Left lung (tissue), 10 donors: ENCODE measurements around the gene AGBL1. TPM values are rescaled to one million over a fixed set of nuclear protein-coding genes. Genes with fewer than 3 reads are reported as not detected.
A peak's percentile ranks its signal among the peaks of the same experiment; 100 is the strongest.

Source experiments
- ATAC-seq: fragments of 200-7000 bp; cut with Tn5 transposase; one replicate; pipeline ENCODE4 v1.9.1; 2020; ENCODE audit warnings: moderate library complexity
- DNase-seq, 4 donors: peaks; one replicate each; pipeline ENCODE4 v3.0.0-alpha.2; 2013 to 2020
- H3K27ac ChIP-seq, 2 donors: fragments of 200-600 bp; sonication (generic) in 1 of 2; one replicate each; pipeline versions ENCODE4 v1.5.0 to v1.8.0; 2020 to 2021
- H3K27me3 ChIP-seq, 2 donors: fragments of 200-600 bp; sonication (generic) in 1 of 2; one replicate each; pipeline versions ENCODE4 v1.5.0 to v1.8.0; 2020 to 2021
- H3K36me3 ChIP-seq, 2 donors: fragments of 200-600 bp; sonication (generic) in 1 of 2; one replicate each; pipeline versions ENCODE4 v1.5.0 to v1.8.0; 2020 to 2021
- H3K4me1 ChIP-seq, 2 donors: fragments of 200-600 bp; one replicate each; pipeline ENCODE4 v1.8.0; 2021
- H3K4me3 ChIP-seq, 2 donors: fragments of 200-600 bp; sonication (generic) in 1 of 2; one replicate each; pipeline versions ENCODE4 v1.5.0 to v1.8.0; 2020 to 2021; ENCODE audit warnings: mild to moderate bottlenecking in 1 of 2
- H3K9me3 ChIP-seq, 2 donors: fragments of 200-600 bp; sonication (generic) in 1 of 2; one replicate each; pipeline versions ENCODE4 v1.5.0 to v1.8.0; 2020 to 2021
- intact Hi-C, 2 donors: fragments of 100-400 bp; cut with DNase I; formaldehyde crosslinking; loops; one replicate each; pipeline versions ENCODE4 v1.11.2 to v1.14.2; 2022
- polyA plus RNA-seq, 6 donors: library from polyadenylated mRNA; unstranded; fragments of 120-200 nt; gene quantifications; one replicate each; pipeline ENCODE4 v1.2.1, GENCODE V29; 2013; ENCODE audit not compliant: insufficient read length in 6 of 6
- total RNA-seq, 2 donors: library from RNA; stranded (reverse); fragmentation: NEBNext Ultra II Directional; extraction: Animal tissue kit (Norgen Biotek cat#: 25700); gene quantifications; one replicate each; pipeline ENCODE4 v1.2.1, GENCODE V29; 2021
- TF ChIP-seq, protein P1 (sequence below), 2 donors: fragments of 200-600 bp; sonication (generic) in 1 of 2; IDR thresholded peaks; one replicate each; pipeline versions ENCODE4 v1.5.0 to v1.8.0; 2021; ENCODE audit warnings: antibody characterized with exemption in 2 of 2
- donor health status: DM: no; HTN: yes; CAD: no.
- donor health status: DM: no; HTN: no; CAD: no.

The AGBL1 gene
- total and polyA plus RNA-seq, 8 donors: 0.01 to 3.3 (median 0.11) TPM; not detected in 1

DNA sequence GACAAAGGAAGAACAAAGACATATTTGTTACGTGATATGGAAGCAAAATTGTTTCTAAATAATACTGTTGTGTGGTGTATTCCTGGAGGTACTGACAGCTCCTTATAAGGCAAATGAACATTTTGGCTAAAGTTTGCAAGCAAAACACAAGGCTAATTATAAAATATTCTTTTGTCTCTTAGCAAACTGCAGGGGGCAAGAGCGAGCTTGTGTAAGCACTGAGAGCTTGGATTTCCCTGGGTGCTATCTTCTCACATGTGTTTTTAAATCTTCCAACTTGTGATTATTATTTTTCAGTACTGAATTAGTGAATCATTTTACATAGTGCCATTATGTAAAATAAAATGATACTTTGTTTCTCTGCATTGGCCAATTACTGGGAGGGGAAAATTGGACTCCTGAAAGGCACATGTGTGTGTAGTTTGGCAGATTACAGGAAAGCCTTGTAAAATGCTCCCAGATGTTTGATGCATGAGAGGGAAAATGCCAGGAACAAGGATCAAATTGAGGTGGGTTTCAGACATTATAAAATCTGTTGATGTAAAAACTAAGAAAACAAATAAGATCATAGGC, 611.5 kb downstream of the AGBL1 start:
- DNase-seq (peak in 1 of 4 donors; percentile 13), ATAC-seq (no peak)
- Histone ChIP-seq H3K4me3 (no peak overlapping the region), H3K36me3 (no peaks in the 10 kb centered on the region), H3K4me1 (no peaks in the 10 kb centered on the region), H3K27ac (no peak overlapping the region), H3K9me3 (peaks cover 0 to 2% of the 10 kb centered on the region in 2 donors), H3K27me3 (no peaks in the 10 kb centered on the region)
- intact Hi-C loops: no loop called here
- TF ChIP-seq, protein P1, sequence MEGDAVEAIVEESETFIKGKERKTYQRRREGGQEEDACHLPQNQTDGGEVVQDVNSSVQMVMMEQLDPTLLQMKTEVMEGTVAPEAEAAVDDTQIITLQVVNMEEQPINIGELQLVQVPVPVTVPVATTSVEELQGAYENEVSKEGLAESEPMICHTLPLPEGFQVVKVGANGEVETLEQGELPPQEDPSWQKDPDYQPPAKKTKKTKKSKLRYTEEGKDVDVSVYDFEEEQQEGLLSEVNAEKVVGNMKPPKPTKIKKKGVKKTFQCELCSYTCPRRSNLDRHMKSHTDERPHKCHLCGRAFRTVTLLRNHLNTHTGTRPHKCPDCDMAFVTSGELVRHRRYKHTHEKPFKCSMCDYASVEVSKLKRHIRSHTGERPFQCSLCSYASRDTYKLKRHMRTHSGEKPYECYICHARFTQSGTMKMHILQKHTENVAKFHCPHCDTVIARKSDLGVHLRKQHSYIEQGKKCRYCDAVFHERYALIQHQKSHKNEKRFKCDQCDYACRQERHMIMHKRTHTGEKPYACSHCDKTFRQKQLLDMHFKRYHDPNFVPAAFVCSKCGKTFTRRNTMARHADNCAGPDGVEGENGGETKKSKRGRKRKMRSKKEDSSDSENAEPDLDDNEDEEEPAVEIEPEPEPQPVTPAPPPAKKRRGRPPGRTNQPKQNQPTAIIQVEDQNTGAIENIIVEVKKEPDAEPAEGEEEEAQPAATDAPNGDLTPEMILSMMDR (IDR thresholded peaks at IDR 0.05): no peak

DNA sequence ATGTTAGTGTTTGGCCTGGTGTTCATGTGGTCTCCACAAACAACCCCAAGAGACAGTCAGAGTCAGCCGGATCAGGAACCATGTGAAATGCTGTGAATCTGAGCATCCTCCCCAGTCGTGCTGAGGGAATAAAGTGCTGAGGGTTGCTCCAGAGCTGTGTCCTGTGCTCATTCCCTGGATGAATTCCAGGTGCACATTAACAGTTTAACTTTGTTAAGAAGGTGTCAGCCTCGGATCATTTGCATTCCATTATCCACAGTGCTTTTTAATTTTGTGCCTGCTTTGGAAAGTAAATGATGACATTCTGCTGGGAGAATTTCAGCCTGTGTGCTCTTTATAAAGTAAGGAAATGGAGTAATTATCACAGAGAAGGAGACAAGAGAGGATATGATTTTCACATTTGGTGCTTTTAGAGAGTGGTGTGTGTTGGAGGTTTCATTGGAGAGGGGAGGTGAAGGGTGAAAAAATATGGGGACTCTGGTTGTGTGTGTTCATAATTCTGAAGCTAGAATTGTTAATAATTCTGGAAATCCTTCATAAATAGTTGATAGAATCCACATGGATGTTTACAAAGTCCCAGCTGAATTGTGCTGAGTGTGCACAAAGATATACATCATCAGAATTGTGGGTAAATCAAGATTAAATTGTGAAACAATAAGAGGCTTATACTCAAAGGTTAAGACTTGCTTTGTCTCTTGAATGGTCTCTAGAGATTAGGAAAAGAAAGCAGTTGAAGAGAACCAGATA, 621.4 kb downstream of the AGBL1 start:
- ATAC-seq: no peak
- H3K27me3 ChIP-seq: no peaks in the 10 kb centered on the region

DNA sequence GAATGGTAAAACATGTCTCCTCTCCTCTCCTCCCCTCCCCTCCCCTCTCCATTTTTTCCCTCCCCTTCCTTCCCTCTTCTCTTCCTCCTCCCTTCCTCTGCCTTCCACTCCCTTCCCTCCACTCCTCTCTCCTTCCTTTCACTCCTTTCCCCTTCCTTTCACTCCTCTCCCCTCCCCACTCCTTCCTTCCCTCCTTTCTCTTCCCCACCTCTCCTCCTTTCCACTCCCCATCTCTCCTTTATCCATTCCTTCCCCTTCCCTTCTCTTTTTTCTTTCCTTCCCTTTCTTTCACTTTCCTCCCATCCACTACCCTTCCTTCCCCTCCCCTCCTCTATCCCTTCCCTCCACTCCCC, 621.9 kb downstream of the AGBL1 start:
- DNase-seq (no peak), ATAC-seq (no peak)
- intact Hi-C loops: no loop called here
- TF ChIP-seq, protein P1 (IDR thresholded peaks at IDR 0.05): no peak
- no peaks in the 10 kb centered on the region for H3K36me3 ChIP-seq
- H3K4me1 ChIP-seq: no peaks in the 10 kb centered on the region
- no peaks in the 10 kb centered on the region for H3K27me3 ChIP-seq
- no peak overlapping the region for H3K4me3 ChIP-seq
- H3K9me3 ChIP-seq: peaks cover 0 to under 1% of the 10 kb centered on the region in 2 donors
- no peak overlapping the region for H3K27ac ChIP-seq

More for the DNA sequence above, 621.4 kb downstream of the AGBL1 start:
- no peak for DNase-seq
- TF ChIP-seq, protein P1 (IDR thresholded peaks at IDR 0.05): no peak
- H3K4me1 ChIP-seq: no peaks in the 10 kb centered on the region
- no peak overlapping the region for H3K4me3 ChIP-seq
- H3K36me3 ChIP-seq: no peaks in the 10 kb centered on the region
- intact Hi-C loops: no loop called here
- peaks cover 0 to 3% of the 10 kb centered on the region in 2 donors for H3K9me3 ChIP-seq
- H3K27ac ChIP-seq: no peak overlapping the region

DNA sequence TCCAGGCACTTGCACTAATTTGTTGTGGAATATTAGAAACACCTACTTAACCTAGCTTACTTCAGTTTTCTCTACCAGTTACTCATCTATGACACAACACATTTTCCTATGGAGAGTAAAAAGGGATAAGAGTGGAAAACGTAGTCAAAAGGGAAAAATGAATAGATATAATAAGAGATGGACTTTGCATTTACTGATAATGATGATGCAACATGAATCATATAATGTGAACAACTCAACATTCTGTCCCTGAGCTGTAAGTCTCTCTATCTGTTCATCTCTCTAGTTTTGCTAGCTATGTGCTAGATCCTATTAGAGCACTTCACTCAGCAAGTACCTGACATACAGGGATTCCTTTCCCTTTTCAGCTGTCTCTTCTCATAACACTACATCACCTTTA, 627.1 kb downstream of the AGBL1 start:
- DNase-seq: no peak
- TF ChIP-seq, protein P1 (IDR thresholded peaks at IDR 0.05): no peak

DNA sequence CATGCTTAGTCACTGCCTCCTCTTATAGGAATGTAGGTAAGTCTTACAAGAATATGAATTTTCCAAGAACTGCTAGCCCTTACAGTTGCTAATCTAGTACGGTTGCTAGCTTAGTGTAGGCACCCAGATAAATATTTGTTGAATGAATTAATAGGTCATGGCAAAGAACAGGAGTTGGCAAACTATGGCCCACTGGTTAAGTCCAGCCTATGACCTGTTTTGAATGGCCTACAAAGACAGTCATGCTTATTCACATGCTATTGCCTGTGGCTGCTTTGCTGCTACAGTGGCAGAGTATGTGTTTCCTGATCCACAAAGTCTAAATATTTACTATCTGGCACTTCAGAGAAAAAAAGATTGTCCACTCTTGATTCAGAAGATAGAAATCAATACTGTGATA, 631.8 kb downstream of the AGBL1 start:
- H3K36me3 ChIP-seq: no peaks in the 10 kb centered on the region
- no peaks in the 10 kb centered on the region for H3K4me1 ChIP-seq
- no peak for ATAC-seq
- H3K4me3 ChIP-seq: no peak overlapping the region
- TF ChIP-seq, protein P1 (IDR thresholded peaks at IDR 0.05): no peak
- DNase-seq: no peak
- no peaks in the 10 kb centered on the region for H3K9me3 ChIP-seq
- H3K27ac ChIP-seq: no peak overlapping the region
- intact Hi-C loops: no loop called here
- H3K27me3 ChIP-seq: no peaks in the 10 kb centered on the region

More for the DNA sequence above, 627.1 kb downstream of the AGBL1 start:
- Histone ChIP-seq H3K36me3 (no peaks in the 10 kb centered on the region), H3K9me3 (no peaks in the 10 kb centered on the region), H3K27ac (no peak overlapping the region), H3K4me3 (no peak overlapping the region), H3K27me3 (no peaks in the 10 kb centered on the region), H3K4me1 (no peaks in the 10 kb centered on the region)
- ATAC-seq: no peak
- intact Hi-C loops: no loop called here
